Kidney glomerular epithelial cell (primary cell): ENCODE results near the gene MRPL20.
"Not testable (repeated sequence)": the region's sequence is repeated elsewhere in the genome, so short reads cannot be mapped to it uniquely, and the experiment has no call there.

Experiments used
- DNase-seq: peaks from one replicate; lab custom pipeline; 2025; lab: John Stamatoyannopoulos, UW

MRPL20 gene

DNA sequence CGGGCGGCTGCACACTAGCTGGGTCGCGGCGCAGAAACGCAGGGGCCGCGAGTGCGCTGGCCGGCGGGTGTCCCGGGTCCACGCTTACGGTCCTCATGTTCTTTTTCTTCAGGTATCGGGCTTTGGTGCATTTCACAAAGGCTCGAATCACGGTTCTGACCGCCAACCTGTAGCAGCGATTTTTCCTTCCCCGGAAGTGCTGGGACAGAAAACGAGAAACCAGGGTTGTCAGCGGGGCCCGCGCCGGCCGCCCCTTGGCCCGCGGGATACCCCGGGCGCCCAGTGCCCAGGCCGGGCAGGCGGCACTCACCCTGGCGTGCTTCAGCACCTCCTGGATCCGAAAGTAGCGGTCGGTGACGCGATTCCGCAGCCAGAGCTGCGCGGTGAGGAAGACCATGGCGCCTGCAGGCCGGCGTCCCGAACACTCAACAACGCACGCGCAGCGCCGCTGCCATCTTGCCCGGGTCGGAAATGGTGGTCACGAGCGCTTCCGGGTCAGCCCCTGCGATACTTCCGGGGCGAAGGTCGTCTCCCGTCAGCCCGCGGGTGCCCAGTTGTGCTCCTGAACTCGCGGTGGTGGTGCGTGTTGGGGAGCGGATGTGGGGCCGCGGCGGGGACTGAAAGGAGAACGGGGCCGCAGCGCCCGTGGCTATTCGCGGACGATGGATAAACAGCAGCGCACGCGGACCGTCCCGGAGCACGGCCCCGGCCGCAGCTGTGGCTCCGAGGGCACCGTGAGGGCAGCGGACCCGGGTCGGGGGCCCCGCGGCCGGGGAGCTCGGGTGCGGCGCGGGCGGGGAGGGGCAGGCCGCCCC is at the start of gene MRPL20:
TSS of gene MRPL20 (minus strand) at position 473 of the 815 bp plus-strand sequence. CDS start at position 397, 76 bp downstream.
- peak; percentile 64 for DNase-seq

DNA sequence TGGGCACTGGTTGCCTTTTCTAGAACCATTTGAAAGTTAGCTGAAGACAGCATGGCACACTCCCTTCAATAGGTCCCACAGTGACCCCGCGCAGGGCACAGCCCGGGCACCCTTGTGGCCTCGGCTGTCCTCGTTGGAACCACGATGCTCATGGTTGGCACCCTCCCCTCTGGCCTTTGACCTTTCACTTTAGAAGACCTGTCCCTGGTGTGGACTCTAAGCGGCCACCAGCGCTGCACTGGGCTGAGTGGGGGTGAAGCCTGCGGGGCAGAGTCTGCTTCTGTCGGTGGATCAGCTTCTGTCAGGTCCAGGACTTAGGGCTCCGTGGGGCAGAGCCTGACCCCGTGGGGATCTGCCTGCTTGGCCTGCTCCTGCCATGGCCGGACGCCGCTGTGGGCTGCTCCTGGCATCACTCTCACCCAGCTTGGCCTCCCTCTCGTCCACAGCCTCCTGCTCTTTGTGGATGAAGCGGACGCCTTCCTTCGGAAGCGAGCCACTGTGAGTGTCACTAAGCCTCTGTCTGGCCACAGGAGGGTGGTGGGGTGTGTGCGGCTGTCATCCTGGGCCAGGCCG is 49.7 kb upstream of the MRPL20 start:
- DNase-seq: not testable (repeated sequence)

DNA sequence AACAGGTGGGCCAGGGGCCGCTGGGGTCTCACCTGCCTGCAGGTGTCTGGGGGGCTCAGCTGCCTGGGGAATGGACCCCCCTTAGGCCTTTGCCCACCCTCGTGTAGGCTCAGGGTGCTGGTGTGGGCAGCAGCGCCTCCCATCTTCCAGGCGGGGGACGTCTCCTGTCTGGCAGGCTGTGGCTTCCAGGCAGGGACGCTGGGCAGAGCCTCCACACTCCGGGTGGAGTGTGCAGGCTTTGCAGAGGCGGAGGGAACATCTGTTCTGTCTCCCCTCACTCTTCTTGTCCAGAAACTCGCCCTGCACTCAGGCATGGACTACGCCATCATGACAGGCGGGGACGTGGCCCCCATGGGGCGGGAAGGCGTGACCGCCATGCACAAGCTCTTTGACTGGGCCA is 48.8 kb upstream of the MRPL20 start:
- DNase-seq: not testable (repeated sequence)

DNA sequence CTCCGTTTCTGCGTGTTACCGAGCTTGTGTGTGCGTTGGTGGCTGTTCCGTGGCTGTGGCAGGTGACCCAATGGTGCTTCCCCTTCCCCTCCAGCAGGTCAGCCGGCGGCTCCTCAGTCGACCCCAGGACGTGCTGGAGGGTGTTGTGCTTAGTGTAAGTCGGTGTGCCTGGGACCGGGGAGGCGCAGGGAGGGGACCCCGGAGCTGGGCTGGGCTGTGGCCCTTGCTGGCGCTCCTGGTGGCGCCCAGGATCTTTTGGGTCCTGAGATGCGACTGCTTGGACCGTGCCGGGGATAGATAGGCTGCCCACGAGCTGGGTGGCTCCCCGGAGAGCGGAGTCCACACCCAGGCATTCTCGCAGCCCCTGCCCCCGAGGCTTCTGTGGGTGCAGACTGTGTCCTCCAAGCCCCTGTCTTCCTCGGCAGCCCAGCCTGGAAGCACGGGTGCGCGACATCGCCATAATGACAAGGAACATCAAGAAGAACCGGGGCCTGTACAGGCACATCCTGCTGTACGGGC is 48.3 kb upstream of the MRPL20 start:
- DNase-seq: no peak

DNA sequence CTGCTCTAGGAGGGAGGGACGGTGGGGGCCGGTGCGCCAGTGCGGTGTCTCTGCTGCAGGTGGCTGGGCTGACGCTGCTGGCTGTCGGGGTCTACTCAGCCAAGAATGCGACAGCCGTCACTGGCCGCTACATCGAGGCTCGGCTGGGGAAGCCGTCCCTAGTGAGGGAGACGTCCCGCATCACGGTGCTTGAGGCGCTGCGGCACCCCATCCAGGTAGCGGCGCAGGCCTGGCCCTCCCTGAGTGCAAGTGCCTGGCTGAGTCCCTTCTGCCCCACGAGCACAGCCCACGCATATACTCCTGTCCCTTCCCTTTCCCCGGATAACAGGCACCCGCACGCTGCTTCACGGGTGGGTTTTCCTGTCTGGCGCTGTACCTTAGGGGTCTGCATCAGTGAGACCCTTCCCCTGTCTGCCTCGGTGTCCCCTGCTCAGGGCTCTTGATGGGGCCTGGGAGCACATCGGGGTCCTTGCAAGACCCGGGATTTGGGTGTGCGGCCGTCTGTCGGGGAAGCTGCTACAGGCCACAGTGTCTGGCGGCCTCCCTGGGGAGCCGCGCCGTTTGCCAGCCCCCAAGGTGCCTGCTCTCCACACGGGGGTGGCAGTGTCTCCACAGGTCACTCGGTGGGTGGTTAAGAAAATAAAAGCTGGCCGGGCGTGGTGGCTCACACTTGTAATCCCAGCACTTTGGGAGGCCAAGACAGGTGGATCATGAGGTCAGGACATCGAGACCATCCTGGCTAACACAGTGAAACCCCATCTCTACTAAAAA is 47.4 kb upstream of the MRPL20 start:
- not testable (repeated sequence) for DNase-seq

DNA sequence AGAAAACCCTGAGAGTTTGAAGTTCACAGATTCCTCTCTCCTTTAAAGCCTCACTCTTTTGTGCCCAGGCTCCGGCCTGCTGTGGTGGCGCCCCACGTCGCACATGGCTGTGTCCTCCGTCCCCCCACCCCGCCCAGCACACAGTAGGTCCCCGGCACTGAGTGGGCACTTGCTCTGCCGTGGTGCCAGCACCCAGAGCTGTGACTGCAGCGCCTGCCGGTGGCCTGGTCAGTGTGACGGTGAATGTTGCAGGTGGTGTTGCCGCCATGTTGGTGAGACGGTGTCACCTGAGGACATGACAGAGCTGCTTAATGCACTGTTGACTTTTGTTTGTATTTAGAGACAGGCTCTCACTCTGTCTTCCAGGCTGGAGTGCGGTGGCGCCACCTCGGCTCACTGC is 45.8 kb upstream of the MRPL20 start:
- no peak for DNase-seq

DNA sequence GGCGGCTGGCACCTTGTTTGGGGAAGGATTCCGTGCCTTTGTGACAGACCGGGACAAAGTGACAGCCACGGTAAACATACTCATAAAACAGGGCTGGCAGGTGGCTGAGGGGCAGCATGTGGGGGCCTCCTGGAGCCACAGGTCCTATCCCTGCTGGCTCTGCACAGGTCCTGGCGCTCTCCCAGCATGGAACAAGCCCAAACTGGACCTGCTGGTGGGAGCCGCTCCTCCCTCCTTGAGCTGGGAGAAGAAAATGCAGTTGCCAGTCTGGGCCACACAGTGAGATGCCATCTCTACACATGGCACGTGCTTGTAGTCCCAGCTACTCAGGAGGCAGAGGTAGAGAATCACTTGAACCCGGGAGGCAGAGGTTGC is 45.3 kb upstream of the MRPL20 start:
- not testable (repeated sequence) for DNase-seq

DNA sequence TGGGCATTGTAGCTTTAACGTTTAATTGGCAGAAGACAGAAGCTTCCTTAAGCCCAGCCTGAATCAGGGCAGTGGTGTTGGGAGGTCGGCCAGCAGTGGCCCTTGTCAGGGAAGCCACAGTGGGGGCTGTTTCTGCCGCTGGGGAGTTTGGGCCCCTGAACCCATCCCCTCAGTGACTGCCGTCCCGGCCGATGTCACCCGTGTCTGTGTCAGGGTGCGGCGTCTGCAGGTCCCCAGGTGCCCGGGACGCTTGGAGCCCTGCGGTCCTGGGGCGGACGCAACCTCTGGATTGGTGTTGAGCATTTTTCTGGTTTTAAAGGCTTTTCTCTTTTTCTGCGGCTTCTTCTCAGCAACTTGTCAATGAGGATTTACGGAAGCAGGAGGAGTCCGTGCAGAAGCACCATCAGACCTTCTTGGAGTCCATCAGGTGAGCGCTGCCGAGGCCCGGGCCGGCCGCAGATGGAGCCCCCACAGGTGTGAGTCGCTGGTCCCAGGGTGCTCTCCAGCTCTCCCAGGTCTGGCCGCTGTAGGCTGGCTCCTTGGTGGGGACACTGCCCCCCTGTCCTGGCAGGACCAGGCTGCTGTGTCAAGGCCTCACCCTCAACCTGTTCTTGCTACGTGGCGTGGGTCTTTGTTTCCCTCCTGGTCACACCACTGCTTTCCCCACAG is 44.7 kb upstream of the MRPL20 start:
- DNase-seq: no peak

DNA sequence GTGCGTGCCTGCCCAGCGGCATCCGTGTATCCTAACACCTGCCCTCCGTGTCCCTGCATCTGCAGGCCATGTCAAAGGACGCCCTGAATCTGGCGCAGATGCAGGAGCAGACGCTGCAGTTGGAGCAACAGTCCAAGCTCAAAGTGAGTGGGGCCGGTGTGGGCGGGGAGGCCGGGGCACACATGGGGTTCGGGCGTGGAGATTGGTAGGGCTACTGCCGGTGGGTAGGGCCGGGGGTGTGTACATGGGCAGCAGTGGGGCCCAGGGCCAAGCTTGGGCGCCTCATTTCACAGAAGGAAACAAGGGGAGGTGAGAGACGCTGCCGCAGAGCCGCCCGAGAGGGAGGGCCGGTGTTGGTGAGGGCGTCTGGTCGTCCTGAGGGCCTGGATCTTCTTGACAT is 43.5 kb upstream of the MRPL20 start:
- not testable (repeated sequence) for DNase-seq

DNA sequence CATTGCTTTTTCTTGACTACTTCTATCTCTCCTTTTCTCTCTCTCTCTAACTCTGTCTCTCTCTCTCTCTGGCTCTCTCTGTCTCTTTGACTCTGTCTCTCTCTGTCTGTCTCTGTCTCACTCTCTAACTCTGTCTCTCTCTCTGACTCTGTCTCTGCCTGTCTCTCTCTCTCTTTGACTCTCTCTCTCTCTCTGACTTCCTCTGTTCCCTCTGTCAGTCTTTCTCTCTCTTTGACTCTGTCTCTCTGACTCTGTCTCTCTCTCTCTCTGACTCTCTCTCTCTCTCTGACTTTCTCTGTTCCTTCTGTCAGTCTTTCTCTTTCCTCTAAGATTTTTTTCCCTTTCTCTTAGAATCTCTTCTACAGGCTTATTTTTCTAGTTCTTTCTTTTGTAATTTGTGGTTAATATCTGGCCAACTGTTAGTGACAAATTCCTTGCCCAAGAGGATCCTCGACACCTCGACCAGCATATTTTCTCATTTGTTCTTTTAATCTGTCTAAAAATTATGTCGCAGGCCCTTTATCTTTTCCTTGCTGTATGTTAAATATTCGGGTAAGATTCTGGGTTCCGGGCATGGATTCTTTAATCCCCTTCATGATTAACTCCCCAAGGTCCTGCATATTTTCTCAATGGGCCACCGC is 42.1 kb upstream of the MRPL20 start, which contains the start of gene ATAD3C:
TSS of gene ATAD3C (plus strand) at position 591 of the 641 bp plus-strand sequence. CDS start 995 bp downstream, outside the sequence.
- DNase-seq: no peak

DNA sequence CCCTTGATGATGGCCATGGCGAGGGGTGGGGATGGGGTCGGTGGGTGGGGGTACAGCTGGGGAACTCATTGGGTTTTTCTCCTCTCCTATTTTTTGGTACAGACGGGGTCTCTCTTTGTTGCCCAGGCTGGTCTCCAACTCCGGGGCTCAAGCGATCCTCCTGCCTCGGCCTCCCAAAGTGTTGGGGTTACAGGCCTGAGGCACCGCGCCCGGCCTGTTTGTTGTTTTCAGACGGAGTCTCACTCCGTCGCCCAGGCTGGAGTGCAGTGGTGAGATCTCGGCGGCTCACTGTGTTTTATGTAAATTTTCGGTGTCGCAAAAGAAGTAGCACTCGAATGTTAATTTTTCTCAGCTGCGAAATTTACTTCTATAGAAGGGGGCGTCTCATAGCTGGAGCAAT is 39.5 kb upstream of the MRPL20 start:
- not testable (repeated sequence) for DNase-seq

DNA sequence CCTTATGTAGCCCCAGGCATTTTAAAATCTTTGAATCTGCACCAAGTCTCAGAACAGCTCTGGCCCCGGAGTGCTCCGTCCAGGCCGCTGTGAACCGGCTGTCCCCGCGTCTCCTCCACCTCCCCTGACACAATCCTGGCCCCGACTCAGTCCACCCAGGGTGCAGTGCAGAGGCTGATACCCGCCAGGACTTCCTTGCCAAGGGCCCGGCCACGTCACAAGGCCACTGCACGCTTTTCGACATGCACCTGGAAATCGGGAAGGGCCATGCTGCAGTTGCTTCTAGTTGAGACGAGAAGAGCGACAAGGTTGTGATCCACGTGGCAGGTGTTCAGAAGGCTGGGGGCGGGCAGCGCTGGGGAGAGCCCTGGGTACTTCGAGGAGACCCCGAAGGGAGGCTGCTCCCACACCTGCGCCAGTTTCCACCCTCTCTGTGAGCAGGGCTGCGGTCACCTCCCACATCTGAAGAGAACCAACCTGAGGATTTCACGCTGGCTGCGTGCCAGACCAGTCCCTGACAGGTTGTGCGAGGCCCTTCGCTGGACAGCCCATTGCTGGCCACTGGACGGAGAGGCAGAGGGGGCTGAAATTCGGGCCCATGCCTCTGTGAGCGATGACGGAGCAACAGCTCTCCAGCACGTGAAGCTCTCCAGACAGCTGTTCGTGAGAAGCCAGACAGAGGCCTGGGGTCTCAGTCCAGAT is 35.1 kb upstream of the MRPL20 start:
- DNase-seq: no peak

DNA sequence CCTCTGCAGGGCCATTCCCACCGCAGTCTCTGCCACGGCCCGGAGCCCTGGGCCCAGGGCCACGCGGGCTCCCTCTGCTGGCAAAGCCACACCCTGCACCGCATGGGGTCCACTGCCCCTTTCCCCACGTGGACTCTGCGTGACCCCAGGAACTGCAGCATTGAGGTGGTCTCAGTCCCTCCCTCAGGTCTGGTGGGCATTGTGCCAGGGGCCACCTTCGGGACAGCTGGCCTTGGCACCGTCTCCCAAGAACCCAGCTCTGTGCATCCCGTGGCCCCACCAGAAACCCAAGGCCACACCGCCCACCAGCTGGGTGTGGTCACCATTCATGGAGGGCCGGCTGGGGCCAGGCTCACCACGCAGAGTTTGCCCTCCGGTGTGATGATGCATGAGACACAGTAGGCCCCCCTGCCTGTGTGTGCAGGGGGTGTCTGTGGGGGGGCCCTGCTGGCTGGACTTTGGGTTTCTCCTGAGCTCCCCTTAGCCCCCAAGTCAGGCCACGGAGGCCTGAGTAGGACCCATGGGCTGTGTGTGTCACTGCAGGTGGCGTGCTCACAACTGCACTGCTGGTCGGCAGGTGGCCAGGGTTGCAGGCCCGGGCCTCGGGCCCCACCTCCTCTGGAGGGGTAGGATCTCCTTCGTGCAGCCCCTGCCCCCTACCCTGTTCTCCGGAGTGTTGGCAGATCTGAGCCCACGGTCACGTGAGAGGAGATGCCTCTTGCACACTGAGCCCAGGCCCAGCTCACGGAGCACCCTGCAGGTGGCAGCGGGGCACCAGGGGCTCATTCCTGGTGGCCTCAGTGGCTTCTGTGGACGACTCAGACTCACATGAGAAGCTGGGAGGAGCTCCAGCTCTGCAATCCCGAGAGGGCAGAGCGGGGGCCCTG is 34.2 kb upstream of the MRPL20 start:
- DNase-seq: no peak

DNA sequence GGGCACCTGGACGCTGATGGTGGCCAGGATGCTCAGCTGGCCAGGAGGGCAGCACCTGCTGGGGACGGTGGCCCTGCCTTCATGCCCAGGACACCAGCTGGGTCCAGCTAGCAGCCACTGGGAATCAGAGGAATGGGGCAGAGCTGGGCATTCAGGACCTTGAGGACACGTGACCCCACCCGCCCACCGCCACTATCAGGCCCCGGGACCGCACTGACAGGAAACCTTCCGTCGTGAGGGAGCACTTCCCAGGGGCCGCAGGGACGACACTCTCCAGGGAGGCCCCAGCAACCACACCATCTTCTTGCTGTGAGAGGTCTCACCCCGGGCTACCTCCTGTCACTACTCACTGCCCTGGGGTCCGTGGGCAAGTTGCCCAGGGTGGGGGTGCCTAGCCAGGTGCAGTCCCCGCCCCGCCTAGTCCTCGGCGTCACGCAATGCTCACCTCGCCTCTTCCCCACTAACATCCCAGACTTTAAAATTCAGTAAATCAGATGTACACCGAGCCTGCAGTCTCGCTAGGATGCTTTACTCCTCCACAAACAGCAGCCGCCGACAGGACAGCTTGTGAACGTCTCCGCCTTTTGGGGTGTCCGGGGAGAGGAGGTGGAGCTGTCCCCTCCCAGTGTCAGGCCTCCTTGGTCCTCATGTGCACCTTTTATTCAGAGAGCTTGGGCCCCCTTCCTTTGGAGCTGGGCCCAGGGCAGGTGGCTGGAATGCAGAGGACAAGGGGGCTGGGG is 33.3 kb upstream of the MRPL20 start:
- DNase-seq: no peak

DNA sequence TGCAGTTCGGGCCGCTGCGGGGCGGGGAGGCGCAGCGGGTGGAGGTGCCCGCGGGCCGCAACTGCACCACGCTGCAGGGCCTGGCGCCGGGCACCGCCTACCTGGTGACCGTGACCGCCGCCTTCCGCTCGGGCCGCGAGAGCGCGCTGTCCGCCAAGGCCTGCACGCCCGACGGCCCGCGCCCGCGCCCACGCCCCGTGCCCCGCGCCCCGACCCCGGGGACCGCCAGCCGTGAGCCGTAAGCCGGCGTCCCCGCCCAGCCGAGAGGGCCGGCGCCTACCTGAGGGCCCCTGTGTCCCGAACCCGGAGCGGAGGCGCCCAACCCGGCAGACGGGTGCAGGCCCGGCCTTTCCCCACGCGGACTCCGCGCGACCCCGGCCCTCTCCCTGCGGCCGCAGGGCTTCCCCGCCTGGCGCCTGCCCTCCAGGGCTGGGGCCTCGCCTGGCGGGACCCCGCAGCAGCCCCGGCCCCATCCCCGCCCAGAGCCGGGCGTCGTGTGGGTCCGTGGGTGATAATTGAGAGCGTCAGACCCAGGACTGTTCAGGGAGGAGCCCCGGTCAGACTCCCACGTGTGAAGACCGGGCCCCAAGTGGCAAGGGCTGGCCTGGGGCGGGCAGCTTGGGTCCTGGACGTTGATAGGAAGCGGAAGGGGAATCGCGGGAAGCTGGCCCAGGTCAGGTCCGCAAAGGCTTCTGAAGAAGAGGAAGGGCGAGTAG is 32.6 kb upstream of the MRPL20 start:
- DNase-seq: no peak

DNA sequence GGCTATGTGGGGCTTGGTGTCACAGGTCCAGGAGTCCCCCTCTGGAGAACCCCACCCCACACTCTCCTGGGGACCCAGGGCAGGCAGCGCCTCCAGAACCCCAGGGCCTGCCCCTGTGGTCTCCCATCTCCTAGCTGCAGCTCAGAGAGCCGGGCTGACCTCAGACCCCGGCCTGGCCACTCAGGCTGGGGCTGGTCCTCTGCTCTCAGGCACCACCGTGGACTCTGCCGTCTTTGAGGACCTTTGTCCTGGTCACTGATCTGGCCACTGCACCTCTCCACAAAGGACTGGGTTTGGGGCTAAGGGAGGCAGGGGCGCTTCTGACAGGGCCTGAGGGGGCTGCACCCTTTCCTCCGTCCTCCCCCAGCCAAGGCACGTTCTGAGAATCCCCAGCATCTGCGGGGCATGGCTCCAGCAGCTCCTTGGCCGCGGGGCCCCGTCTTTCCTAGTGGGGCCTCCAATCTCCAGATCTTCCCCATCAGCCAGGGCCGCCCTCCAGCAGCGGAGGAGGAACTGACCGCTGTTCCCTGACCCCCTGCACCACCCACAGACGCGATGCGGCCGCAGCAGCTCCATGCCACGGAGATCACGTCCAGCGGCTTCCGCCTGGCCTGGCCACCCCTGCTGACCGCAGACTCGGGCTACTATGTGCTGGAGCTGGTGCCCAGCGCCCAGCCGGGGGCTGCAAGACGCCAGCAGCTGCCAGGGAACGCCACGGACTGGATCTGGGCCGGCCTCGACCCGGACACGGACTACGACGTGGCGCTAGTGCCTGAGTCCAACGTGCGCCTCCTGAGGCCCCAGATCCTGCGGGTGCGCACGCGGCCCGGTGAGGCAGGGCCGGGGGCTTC is 31.7 kb upstream of the MRPL20 start:
- DNase-seq: no peak

DNA sequence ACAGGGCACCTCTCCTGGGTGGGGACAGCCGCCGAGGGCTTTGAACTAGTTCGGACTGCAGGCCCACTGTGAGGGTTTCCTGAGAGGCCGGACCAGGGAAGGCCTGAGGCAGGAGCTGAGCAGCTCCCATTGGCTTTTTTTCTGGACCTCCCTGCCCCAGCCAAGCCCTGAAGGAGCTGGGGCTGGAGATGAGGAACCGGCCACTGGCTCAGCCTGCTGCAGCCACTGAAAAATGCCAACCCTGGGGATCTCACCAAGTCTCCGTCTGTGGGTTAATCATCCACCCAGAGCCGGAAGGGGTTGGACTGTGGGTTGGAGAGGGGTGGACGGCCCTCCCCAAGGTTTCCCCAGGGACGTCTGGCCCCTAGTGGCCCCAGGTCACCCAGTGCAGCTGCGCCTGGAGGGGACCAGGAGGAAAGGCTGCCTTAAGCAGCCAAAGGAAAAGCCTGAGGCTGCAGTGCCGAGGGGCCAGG is 30.8 kb upstream of the MRPL20 start:
- DNase-seq: peak; percentile 60
